Measurements from ENCODE around the gene CDC42EP5. TPM values are rescaled to one million over a fixed set of nuclear protein-coding genes. Genes with fewer than 3 reads are reported as not detected.

CDC42EP5 gene
- total and polyA plus RNA-seq, 2 donors (not counting 1 experiment from before 2014, with no cell fraction given), result not detected

GRCh38 chr19:54428323-54429175 is 44.5 kb downstream of the CDC42EP5 start:
- H3K36me3 ChIP-seq (replicated peaks in 1 of 2; ENCODE audit: control extremely low read depth in 1 of 2, control insufficient read depth in 1 of 2, extremely low read depth in 1 of 2, insufficient read depth in 2 of 2, low read length in 1 of 2), result no peaks in the 10 kb centered on the region
- no peaks in the 10 kb centered on the region for H4K20me1 ChIP-seq (ENCODE audit: control insufficient read depth, insufficient read depth, low read length, poor library complexity, severe bottlenecking)
- intact Hi-C loops (cut with micrococcal nuclease), result no loop called here
- ATAC-seq (ENCODE audit: low read depth) (no peak), DNase-seq (no peak)
- Mint-ChIP-seq H3K4me1 (peaks cover 6% of the 10 kb centered on the region), H3K27ac (no peak overlapping the region), H3K4me3 (no peak overlapping the region), H3K27me3 (peaks cover 22% of the 10 kb centered on the region), H3K9me3 (ENCODE audit: insufficient read depth) (no peaks in the 10 kb centered on the region)
- peaks cover 14 to 15% of the 10 kb centered on the region in 2 donors for H3K4me1 ChIP-seq (ENCODE audit: control insufficient read depth in 2 of 2, insufficient read depth in 2 of 2, low read length in 2 of 2)
- H3K9ac ChIP-seq (ENCODE audit: low read length), result no peak overlapping the region
- H3K4me2 ChIP-seq (replicated peaks; ENCODE audit: low read depth, low read length, poor library complexity, severe bottlenecking), result no peak overlapping the region
- CTCF ChIA-PET, result no interaction called here
- no peak overlapping the region for H3K27ac ChIP-seq (ENCODE audit: low read length in 2 of 2)
- H2AFZ ChIP-seq (ENCODE audit: insufficient read depth, low read depth, low read length, poor library complexity, severe bottlenecking), result no peak overlapping the region
- H3K4me3 ChIP-seq (ENCODE audit: control extremely low read depth in 1 of 5, extremely low read depth in 1 of 5, insufficient read depth in 1 of 5, low read depth in 2 of 5, low read length in 4 of 5), result no peak overlapping the region
- WGBS (ENCODE audit: insufficient coverage), result 96% methylated on average over 9 of the region's 11 CpGs
- peaks cover 5% of the 10 kb centered on the region for H3K79me2 ChIP-seq (ENCODE audit: control insufficient read depth, insufficient read depth, low read length)
- H3K9me3 ChIP-seq (ENCODE audit: control extremely low read depth in 1 of 3, control insufficient read depth in 2 of 3, insufficient read depth in 1 of 3, low read length in 2 of 3), result peaks cover 0 to 6% (median 0%) of the 10 kb centered on the region in 3 donors
- no peak for TF ChIP-seq EZH2 (IDR thresholded peaks at IDR 0.05; ENCODE audit: borderline replicate concordance, insufficient read depth, low read depth, low read length, poor library complexity, severe bottlenecking)
- TF ChIP-seq CTCF (IDR thresholded peaks at IDR 0.05), result no peak
- POLR2A ChIA-PET, result no interaction called here
- peaks cover 0 to 37% (median 10%) of the 10 kb centered on the region in 4 experiments for H3K27me3 ChIP-seq (replicated peaks in 1 of 4; ENCODE audit: control extremely low read depth in 1 of 4, control insufficient read depth in 3 of 4, insufficient read depth in 4 of 4, low read length in 3 of 4)

- DNase-seq (no peak), ATAC-seq (ENCODE audit: low read depth) (no peak)
- WGBS (ENCODE audit: insufficient coverage), result 88% methylated on average over 10 of the region's 11 CpGs
- Mint-ChIP-seq H3K27me3 (peaks cover 29% of the 10 kb centered on the region), H3K27ac (no peak overlapping the region), H3K9me3 (ENCODE audit: insufficient read depth) (no peaks in the 10 kb centered on the region), H3K4me1 (peaks cover 6% of the 10 kb centered on the region), H3K4me3 (no peak overlapping the region)
- H3K9ac ChIP-seq (ENCODE audit: low read length), result no peak overlapping the region
- no peak overlapping the region for H2AFZ ChIP-seq (ENCODE audit: insufficient read depth, low read depth, low read length, poor library complexity, severe bottlenecking)
- no peaks in the 10 kb centered on the region for H3K36me3 ChIP-seq (replicated peaks in 1 of 2; ENCODE audit: control extremely low read depth in 1 of 2, control insufficient read depth in 1 of 2, extremely low read depth in 1 of 2, insufficient read depth in 2 of 2, low read length in 1 of 2)
- peaks cover 0 to 6% (median 0%) of the 10 kb centered on the region in 3 donors for H3K9me3 ChIP-seq (ENCODE audit: control extremely low read depth in 1 of 3, control insufficient read depth in 2 of 3, insufficient read depth in 1 of 3, low read length in 2 of 3)
- peaks cover 5% of the 10 kb centered on the region for H3K79me2 ChIP-seq (ENCODE audit: control insufficient read depth, insufficient read depth, low read length)
- H3K27me3 ChIP-seq (replicated peaks in 1 of 4; ENCODE audit: control extremely low read depth in 1 of 4, control insufficient read depth in 3 of 4, insufficient read depth in 4 of 4, low read length in 3 of 4), result peaks cover 0 to 39% (median 10%) of the 10 kb centered on the region in 4 experiments
- ChIA-PET CTCF (no interaction called here), POLR2A (interaction anchor here (0.6 kb wide), 1 partner anchor 275 kb away, joined by 4 read pairs; no protein-coding TSS in a partner anchor)
- H3K4me2 ChIP-seq (replicated peaks; ENCODE audit: low read depth, low read length, poor library complexity, severe bottlenecking), result no peak overlapping the region
- H4K20me1 ChIP-seq (ENCODE audit: control insufficient read depth, insufficient read depth, low read length, poor library complexity, severe bottlenecking), result no peaks in the 10 kb centered on the region
- H3K4me3 ChIP-seq (ENCODE audit: control extremely low read depth in 1 of 5, extremely low read depth in 1 of 5, insufficient read depth in 1 of 5, low read depth in 2 of 5, low read length in 4 of 5), result no peak overlapping the region
- peaks cover 14 to 15% of the 10 kb centered on the region in 2 donors for H3K4me1 ChIP-seq (ENCODE audit: control insufficient read depth in 2 of 2, insufficient read depth in 2 of 2, low read length in 2 of 2)
- H3K27ac ChIP-seq (ENCODE audit: low read length in 2 of 2), result no peak overlapping the region
- no peak for TF ChIP-seq EZH2 (IDR thresholded peaks at IDR 0.05; ENCODE audit: borderline replicate concordance, insufficient read depth, low read depth, low read length, poor library complexity, severe bottlenecking)
- intact Hi-C loops (cut with micrococcal nuclease), result no loop called here
These were observed 45.5 kb downstream of the CDC42EP5 start for GRCh38 chr19:54427586-54427985.

Measured in B cell (primary cell).